ENCODE data around the gene VPS39.

VPS39 gene

DNA sequence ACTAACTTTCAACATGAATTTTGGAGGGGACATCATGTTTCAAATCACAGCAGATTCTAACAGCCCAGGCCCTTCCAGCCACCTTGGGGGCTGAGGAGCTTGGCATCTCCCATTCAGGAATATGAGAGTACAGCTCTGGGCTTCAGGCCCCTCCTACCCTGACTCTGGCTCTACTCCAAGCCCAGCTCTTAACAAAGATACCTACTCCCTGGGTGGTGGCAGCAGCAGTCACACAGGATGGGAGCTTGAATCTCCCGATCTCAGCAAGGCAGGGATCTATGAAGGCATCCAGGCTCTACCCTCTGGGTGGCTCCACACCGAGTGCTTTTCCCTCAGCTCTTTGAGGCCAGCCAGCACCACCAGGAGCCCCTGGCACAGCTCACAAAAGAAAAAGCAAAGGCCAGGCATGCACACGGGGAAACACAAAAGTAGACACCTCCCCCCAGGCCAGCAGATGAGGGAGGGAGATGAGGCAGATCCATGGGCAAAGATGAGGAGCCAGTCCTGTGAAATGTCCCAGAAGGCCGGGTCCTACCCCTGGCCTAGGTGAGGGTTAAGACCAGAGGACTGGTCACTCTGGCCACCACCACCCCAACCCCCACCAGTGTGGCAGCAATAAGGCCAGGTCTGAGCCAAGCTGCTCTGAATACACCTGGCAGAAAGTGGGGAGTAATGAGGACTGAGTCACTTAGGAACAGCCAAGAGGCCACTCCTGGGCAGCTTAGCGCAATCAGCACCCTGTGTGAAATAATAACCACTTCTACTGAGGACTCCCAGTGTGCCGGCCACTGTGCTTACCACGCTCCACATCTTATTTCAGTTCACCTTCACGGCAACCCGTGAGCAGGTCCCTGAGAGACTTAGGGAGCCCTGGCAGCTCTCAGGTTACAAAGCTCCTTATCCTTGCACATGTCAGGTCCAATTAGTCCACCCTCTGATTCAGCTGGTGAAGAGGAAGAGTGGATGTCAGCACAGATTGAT lies 76.0 kb downstream of the VPS39 start:
- TF ChIP-seq, protein P1, sequence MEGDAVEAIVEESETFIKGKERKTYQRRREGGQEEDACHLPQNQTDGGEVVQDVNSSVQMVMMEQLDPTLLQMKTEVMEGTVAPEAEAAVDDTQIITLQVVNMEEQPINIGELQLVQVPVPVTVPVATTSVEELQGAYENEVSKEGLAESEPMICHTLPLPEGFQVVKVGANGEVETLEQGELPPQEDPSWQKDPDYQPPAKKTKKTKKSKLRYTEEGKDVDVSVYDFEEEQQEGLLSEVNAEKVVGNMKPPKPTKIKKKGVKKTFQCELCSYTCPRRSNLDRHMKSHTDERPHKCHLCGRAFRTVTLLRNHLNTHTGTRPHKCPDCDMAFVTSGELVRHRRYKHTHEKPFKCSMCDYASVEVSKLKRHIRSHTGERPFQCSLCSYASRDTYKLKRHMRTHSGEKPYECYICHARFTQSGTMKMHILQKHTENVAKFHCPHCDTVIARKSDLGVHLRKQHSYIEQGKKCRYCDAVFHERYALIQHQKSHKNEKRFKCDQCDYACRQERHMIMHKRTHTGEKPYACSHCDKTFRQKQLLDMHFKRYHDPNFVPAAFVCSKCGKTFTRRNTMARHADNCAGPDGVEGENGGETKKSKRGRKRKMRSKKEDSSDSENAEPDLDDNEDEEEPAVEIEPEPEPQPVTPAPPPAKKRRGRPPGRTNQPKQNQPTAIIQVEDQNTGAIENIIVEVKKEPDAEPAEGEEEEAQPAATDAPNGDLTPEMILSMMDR (IDR thresholded peaks at IDR 0.05; ENCODE audit: insufficient read depth, low read depth, low read length, missing control alignments): no peak
- no peak overlapping the region for H3K4me3 ChIP-seq (ENCODE audit: low read length)
- DNase-seq (ENCODE audit: low read depth): peak; percentile 57

DNA sequence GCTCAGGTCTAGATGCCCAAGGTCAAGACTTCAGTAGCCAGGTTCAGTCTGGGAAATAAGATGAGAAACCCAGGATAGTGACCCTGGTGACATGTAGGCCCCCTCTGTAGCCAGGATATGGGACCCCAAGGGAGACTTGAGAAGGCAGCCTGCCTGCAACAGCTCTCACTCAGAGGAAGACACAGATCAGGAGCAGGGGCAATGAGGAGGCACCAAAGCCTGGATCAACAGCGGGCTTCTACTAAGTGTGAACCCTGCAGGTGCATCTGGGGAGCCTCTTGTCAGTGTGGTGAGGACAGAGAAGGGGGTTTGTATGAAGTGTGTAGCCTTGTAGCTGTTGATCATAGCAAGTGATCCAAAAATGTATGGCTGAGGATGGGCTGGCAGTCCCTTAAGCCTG lies 77.1 kb downstream of the VPS39 start:
- TF ChIP-seq, protein P1 (IDR thresholded peaks at IDR 0.05; ENCODE audit: insufficient read depth, low read depth, low read length, missing control alignments): no peak
- DNase-seq (ENCODE audit: low read depth): no peak
- no peak overlapping the region for H3K4me3 ChIP-seq (ENCODE audit: low read length)

DNA sequence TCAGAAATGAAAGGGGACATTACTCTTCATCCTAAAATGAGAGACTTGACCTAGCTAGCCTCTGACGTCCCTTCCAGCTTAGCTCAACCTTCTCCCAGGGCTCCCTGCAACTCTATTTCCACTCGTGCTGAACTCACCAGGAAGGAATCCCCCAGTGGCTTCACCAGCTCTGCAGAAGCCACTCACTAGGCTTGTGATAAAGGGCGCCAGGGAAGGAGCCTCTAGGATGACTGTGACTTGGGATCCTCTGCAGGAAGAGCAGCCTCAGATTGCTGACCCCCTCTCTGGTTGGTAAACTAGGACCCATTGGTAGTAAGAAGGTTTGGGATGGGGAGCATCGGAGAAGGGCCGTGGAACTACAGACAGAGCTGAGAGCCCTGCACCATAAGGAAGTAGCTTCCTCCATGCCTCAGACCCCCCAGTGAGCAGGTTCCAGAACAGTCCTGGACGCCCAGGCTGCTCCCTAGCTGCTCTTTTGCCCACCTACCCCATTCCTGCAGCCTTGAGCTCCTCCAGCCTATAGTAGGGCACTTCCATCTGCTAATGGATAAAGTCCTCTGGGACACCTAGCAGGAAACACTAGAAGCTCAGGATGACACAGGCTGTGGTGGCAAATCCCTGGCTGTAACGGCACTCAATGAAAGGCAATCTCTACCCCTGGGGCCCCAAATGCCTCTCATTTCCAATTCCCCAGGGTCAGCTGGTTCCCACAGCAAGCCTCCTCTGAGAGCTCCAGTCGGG lies 77.7 kb downstream of the VPS39 start:
- DNase-seq (ENCODE audit: low read depth): no peak
- no peak overlapping the region for H3K4me3 ChIP-seq (ENCODE audit: low read length)
- TF ChIP-seq, protein P1 (IDR thresholded peaks at IDR 0.05; ENCODE audit: insufficient read depth, low read depth, low read length, missing control alignments): no peak

DNA sequence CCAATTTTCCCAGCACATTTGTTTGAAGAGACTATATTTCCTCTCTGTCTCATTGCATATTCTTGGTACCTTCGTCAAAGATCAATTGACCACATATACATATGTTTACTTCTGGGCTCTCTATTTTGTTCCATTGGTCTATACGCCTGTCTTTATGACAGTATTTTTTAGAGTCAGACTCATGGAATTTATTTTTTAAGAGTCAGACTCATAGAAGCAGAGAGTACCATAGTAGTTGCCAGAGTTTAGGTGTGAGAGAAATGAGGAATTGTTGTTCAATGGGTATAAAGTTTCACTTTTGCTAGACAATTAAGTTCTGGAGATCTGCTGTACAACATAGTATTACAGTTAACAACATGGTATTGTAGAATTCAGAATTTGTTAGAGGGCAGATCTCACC lies 78.7 kb downstream of the VPS39 start:
- no peak overlapping the region for H3K4me3 ChIP-seq (ENCODE audit: low read length)
- TF ChIP-seq, protein P1 (IDR thresholded peaks at IDR 0.05; ENCODE audit: insufficient read depth, low read depth, low read length, missing control alignments): no peak
- no peak for DNase-seq (ENCODE audit: low read depth)

DNA sequence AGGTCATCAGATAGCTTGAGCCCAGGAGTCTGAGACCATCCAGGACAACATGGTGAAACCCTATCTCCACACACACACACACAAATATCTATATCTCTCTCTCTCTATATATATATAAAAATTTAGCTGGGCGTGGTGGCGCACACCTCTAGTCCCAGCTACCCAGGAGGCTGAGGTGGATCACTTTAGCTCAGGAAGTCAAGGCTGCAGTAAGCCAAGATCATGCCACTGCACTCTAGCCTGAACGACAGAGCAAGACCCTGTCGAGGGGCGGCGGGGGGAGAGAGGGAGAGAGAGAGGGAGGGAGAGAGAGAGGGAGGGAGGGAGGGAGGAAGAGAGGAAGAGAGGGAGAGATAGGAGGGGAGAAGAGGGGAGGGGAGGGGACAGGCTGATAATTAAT lies 79.6 kb downstream of the VPS39 start:
- TF ChIP-seq, protein P1 (IDR thresholded peaks at IDR 0.05; ENCODE audit: insufficient read depth, low read depth, low read length, missing control alignments): no peak
- DNase-seq (ENCODE audit: low read depth): no peak
- H3K4me3 ChIP-seq (ENCODE audit: low read length): no peak overlapping the region

DNA sequence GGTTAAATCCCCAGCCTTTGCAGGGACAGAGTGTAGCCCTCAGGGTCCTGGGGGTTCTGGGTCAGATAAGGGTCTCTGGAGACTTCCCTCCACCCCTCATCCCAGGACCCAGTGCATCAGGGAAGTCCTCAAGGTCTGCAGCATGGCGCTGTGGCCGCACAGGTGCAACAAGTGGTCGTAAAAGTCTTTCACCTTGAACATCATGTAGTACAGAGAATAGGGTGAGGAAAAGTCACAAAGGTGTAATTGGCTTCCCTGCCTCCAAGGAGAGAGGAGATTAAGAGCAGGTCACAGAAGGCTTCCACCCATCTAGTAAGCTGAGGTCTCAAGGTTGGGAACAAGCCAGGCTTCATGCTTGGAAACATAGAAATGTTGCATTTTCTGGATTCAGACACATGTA lies 84.6 kb downstream of the VPS39 start:
- no peak overlapping the region for H3K4me3 ChIP-seq (ENCODE audit: low read length)
- no peak for DNase-seq (ENCODE audit: low read depth)
- TF ChIP-seq, protein P1 (IDR thresholded peaks at IDR 0.05; ENCODE audit: insufficient read depth, low read depth, low read length, missing control alignments): no peak
